Measurements from ENCODE around the gene OPCML. TPM values are rescaled to one million over a fixed set of nuclear protein-coding genes. Genes with fewer than 3 reads are reported as not detected.

Gene OPCML
- total RNA-seq, 1 experiment from 2014 or later, result not detected

DNA sequence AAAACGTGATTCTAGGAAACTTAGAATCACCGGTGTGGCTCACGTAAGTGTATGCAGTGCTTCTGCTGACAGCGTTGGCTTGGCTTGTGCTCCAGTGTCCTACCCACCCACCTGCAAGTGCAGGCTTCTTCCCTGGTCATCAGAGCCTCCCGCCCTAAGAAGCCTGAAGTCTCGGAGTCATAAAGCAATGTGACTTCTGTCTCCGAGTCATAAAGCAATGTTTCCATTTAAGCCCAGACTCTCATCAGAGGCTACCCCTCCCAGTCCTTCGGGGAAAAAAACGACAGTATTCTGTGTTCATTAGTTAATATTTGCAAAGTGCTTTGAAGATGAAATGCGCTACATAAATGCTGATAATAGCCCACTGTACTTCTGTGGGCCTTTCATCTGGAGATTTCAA lies 293.8 kb downstream of the OPCML start:
- peak; percentile 28 to 65 for DNase-seq
- H3K9me3 ChIP-seq, result peaks cover 13% of the 10 kb centered on the region
- H3K9me3 Mint-ChIP-seq (ENCODE audit: unreplicated experiment), result peaks cover 14% of the 10 kb centered on the region
- peaks cover 17% of the 10 kb centered on the region for H3K4me1 ChIP-seq
- POLR2A ChIA-PET, result no interaction called here
- no TSS peak for BruUV-seq (replicated peaks)
- H3K27me3 Mint-ChIP-seq (ENCODE audit: insufficient read depth, unreplicated experiment), result no peaks in the 10 kb centered on the region
- H3K4me3 ChIP-seq (ENCODE audit: low read depth, low read length), result no peak overlapping the region
- H3K4me1 Mint-ChIP-seq (ENCODE audit: low read depth, unreplicated experiment), result peaks cover 5% of the 10 kb centered on the region
- CTCF ChIA-PET, result no interaction called here
- H3K27ac Mint-ChIP-seq (ENCODE audit: unreplicated experiment), result no peak overlapping the region
- H3K27me3 ChIP-seq (replicated peaks; ENCODE audit: control insufficient read depth, insufficient read depth, low read length), result no peaks in the 10 kb centered on the region
- TF ChIP-seq, protein P1, sequence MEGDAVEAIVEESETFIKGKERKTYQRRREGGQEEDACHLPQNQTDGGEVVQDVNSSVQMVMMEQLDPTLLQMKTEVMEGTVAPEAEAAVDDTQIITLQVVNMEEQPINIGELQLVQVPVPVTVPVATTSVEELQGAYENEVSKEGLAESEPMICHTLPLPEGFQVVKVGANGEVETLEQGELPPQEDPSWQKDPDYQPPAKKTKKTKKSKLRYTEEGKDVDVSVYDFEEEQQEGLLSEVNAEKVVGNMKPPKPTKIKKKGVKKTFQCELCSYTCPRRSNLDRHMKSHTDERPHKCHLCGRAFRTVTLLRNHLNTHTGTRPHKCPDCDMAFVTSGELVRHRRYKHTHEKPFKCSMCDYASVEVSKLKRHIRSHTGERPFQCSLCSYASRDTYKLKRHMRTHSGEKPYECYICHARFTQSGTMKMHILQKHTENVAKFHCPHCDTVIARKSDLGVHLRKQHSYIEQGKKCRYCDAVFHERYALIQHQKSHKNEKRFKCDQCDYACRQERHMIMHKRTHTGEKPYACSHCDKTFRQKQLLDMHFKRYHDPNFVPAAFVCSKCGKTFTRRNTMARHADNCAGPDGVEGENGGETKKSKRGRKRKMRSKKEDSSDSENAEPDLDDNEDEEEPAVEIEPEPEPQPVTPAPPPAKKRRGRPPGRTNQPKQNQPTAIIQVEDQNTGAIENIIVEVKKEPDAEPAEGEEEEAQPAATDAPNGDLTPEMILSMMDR (IDR thresholded peaks at IDR 0.05; ENCODE audit: insufficient read depth in 1 of 2, low read depth in 1 of 2, low read length in 1 of 2, severe bottlenecking in 1 of 2, unreplicated experiment in 1 of 2), result no peak
- H3K4me3 Mint-ChIP-seq (ENCODE audit: unreplicated experiment), result no peak overlapping the region
- peaks cover 3% of the 10 kb centered on the region for H3K36me3 Mint-ChIP-seq (ENCODE audit: insufficient read depth, unreplicated experiment)
- no peaks in the 10 kb centered on the region for H3K36me3 ChIP-seq (ENCODE audit: control insufficient read depth, insufficient read depth, low read length)
- intact Hi-C loops (cut with micrococcal nuclease; ENCODE audit: unreplicated experiment), result no loop called here

DNA sequence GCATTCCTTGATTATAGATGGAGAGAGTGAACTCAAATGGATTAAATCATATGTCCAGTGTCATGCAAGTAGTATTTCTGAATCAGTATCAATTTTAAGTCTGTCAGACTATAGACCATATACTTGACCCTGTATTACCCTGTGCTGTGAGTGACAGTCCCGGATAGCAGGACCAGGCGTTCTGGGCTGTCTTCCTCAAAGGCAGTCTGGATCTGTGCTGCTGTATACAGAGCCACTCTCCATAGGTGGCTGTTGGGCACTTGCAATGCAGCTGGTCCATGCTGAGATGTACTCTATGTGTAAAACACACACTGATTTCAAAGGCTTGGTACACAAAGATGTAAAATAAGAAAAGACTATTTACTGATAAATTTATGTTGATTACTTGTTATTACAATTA lies 294.3 kb downstream of the OPCML start:
- intact Hi-C loops (cut with micrococcal nuclease; ENCODE audit: unreplicated experiment), result no loop called here
- Mint-ChIP-seq H3K36me3 (ENCODE audit: insufficient read depth, unreplicated experiment) (peaks cover 4% of the 10 kb centered on the region), H3K4me1 (ENCODE audit: low read depth, unreplicated experiment) (peaks cover 5% of the 10 kb centered on the region), H3K27ac (ENCODE audit: unreplicated experiment) (no peak overlapping the region), H3K9me3 (ENCODE audit: unreplicated experiment) (peaks cover 19% of the 10 kb centered on the region), H3K4me3 (ENCODE audit: unreplicated experiment) (no peak overlapping the region), H3K27me3 (ENCODE audit: insufficient read depth, unreplicated experiment) (no peaks in the 10 kb centered on the region)
- POLR2A ChIA-PET, result no interaction called here
- Histone ChIP-seq H3K4me1 (peaks cover 17% of the 10 kb centered on the region), H3K9me3 (peaks cover 17% of the 10 kb centered on the region), H3K4me3 (ENCODE audit: low read depth, low read length) (no peak overlapping the region), H3K36me3 (ENCODE audit: control insufficient read depth, insufficient read depth, low read length) (no peaks in the 10 kb centered on the region), H3K27me3 (replicated peaks; ENCODE audit: control insufficient read depth, insufficient read depth, low read length) (no peaks in the 10 kb centered on the region)
- no TSS peak for BruUV-seq (replicated peaks)
- no peak for DNase-seq
- TF ChIP-seq, protein P1 (IDR thresholded peaks at IDR 0.05; ENCODE audit: insufficient read depth in 1 of 2, low read depth in 1 of 2, low read length in 1 of 2, severe bottlenecking in 1 of 2, unreplicated experiment in 1 of 2), result no peak
- CTCF ChIA-PET, result no interaction called here

DNA sequence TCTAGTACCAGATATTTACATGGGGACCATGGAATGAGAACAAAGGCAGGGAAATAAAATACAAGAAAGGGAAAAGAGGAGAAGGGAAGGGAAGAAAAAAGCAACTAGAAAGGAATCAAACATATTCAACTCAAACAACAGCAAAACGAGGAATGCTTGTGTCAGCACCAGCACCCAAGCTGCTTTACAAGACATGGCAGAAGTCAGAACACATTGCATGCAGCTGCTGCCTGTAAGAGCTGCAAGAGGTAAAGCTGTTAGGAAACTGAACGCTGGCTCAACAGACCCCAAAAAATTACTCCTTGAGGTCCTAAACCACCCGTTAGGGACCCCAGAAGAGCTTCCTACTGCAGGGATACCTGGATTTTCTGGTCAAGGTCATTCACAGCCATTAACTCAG lies 296.9 kb downstream of the OPCML start:
- Histone ChIP-seq H3K4me1 (peaks cover 32% of the 10 kb centered on the region), H3K36me3 (ENCODE audit: control insufficient read depth, insufficient read depth, low read length) (no peaks in the 10 kb centered on the region), H3K27me3 (replicated peaks; ENCODE audit: control insufficient read depth, insufficient read depth, low read length) (no peaks in the 10 kb centered on the region), H3K4me3 (ENCODE audit: low read depth, low read length) (no peak overlapping the region), H3K9me3 (peaks cover 27% of the 10 kb centered on the region)
- DNase-seq, result no peak
- Mint-ChIP-seq H3K4me3 (ENCODE audit: unreplicated experiment) (no peak overlapping the region), H3K4me1 (ENCODE audit: low read depth, unreplicated experiment) (peaks cover 13% of the 10 kb centered on the region), H3K36me3 (ENCODE audit: insufficient read depth, unreplicated experiment) (peaks cover 4% of the 10 kb centered on the region), H3K27ac (ENCODE audit: unreplicated experiment) (no peak overlapping the region), H3K9me3 (ENCODE audit: unreplicated experiment) (peaks cover 27% of the 10 kb centered on the region), H3K27me3 (ENCODE audit: insufficient read depth, unreplicated experiment) (no peaks in the 10 kb centered on the region)
- POLR2A ChIA-PET, result no interaction called here
- intact Hi-C loops (cut with micrococcal nuclease; ENCODE audit: unreplicated experiment), result no loop called here
- TF ChIP-seq, protein P1 (IDR thresholded peaks at IDR 0.05; ENCODE audit: insufficient read depth in 1 of 2, low read depth in 1 of 2, low read length in 1 of 2, severe bottlenecking in 1 of 2, unreplicated experiment in 1 of 2), result no peak
- no TSS peak for BruUV-seq (replicated peaks)
- CTCF ChIA-PET, result no interaction called here
